H1 (cell line): ENCODE data around the gene HPCAL4. TPM values are rescaled to one million over a fixed set of nuclear protein-coding genes. Genes with fewer than 3 reads are reported as not detected.

Source experiments
- ASH2L ChIP-seq: fragments of 200-600, 300-600 bp; sonication (generic); IDR thresholded peaks from one replicate; pipeline ENCODE4 v1.7.1; 2017; ENCODE audit warnings: low read length
- ATF2 ChIP-seq: IDR thresholded peaks from 2 replicates; pipeline ENCODE4 v1.6.1; 2012; ENCODE audit warnings: low read length, inconsistent platforms
- ATF3 ChIP-seq: IDR thresholded peaks from 2 replicates; pipeline ENCODE4 v1.6.1; 2011; ENCODE audit warnings: low read depth, mild to moderate bottlenecking, low read length; ENCODE audit not compliant: insufficient read depth
- EGR1 ChIP-seq: IDR thresholded peaks from 2 replicates; pipeline ENCODE4 v1.6.1; 2011; ENCODE audit warnings: low read depth, low read length, borderline replicate concordance
- EZH2 ChIP-seq: fragments of 200-600 bp; sonication (generic); IDR thresholded peaks from 2 replicates; pipeline ENCODE4 v1.7.1; 2012; ENCODE audit warnings: low read depth, mild to moderate bottlenecking, moderate library complexity, low read length, inconsistent platforms; ENCODE audit not compliant: severe bottlenecking
- GABPA ChIP-seq: IDR thresholded peaks from 2 replicates; pipeline ENCODE4 v1.6.1; 2011; ENCODE audit warnings: mild to moderate bottlenecking, low read length, moderate library complexity, borderline replicate concordance; ENCODE audit not compliant: insufficient read depth
- NRF1 ChIP-seq: IDR thresholded peaks from 2 replicates; pipeline ENCODE4 v1.6.1; 2011; ENCODE audit warnings: mild to moderate bottlenecking, low read depth, low read length, improper control_type of control experiment
- POU5F1 ChIP-seq: IDR thresholded peaks from 2 replicates; pipeline ENCODE4 v1.6.1; 2011; ENCODE audit warnings: low read depth, mild to moderate bottlenecking, low read length, moderate library complexity
- RFX5 ChIP-seq: IDR thresholded peaks from 2 replicates; pipeline ENCODE4 v1.6.1; 2011; ENCODE audit warnings: low read depth, low read length, improper control_type of control experiment, borderline replicate concordance
- RNF2 ChIP-seq: fragments of 200-900, 300-1000 bp; sonication (generic); IDR thresholded peaks from 2 replicates; pipeline ENCODE4 v1.7.1; 2016; ENCODE audit warnings: borderline replicate concordance, low read depth, mild to moderate bottlenecking, antibody characterized with exemption, low read length; ENCODE audit not compliant: poor library complexity, severe bottlenecking; ENCODE audit errors: missing control alignments
- RXRA ChIP-seq: IDR thresholded peaks from 2 replicates; pipeline ENCODE4 v1.6.1; 2011; ENCODE audit warnings: low read depth, mild to moderate bottlenecking, low read length, moderate library complexity; ENCODE audit not compliant: insufficient read depth
- SIN3A ChIP-seq, 2 experiments: IDR thresholded peaks in 1 of 2; conservative IDR thresholded peaks in 1 of 2; 2 replicates each; pipeline ENCODE4 v1.6.1; 2011 to 2012; ENCODE audit warnings: low read length in 2 of 2, improper control_type of control experiment in 1 of 2, low read depth in 1 of 2, mild to moderate bottlenecking in 1 of 2
- TCF12 ChIP-seq: IDR thresholded peaks from 2 replicates; pipeline ENCODE4 v1.6.1; 2011; ENCODE audit warnings: low read depth, mild to moderate bottlenecking, low read length
- TEAD4 ChIP-seq: IDR thresholded peaks from 2 replicates; pipeline ENCODE4 v1.6.1; 2012; ENCODE audit warnings: low read depth, low read length, inconsistent platforms, mixed read lengths
- polyA plus RNA-seq, 7 experiments: library from polyadenylated mRNA; depleted of rRNA in 3 of 7; stranded (reverse) in 5 of 7; unstranded in 2 of 7; fragments of >200 nt in 5 of 7; fragments of 200-250 nt in 2 of 7; gene quantifications; 1 replicate in 5 of 7; 2 replicates in 1 of 7; 4 replicates in 1 of 7; pipeline versions ENCODE4 v1.2.1 to v1.2.3, GENCODE V29; 2011 to 2013; ENCODE audit warnings: missing spikeins in 2 of 7, mixed read lengths in 2 of 7
- total RNA-seq: library from RNA; stranded (reverse); fragmentation: NEBNext Ultra II Directional; extraction: Animal tissue kit (Norgen Biotek cat#: 25700); gene quantifications from 2 replicates; pipeline ENCODE4 v1.2.1, GENCODE V29; 2021
- TF ChIP-seq, protein P1 (sequence below), 3 experiments: IDR thresholded peaks; 1 replicate in 2 of 3; 2 replicates in 1 of 3; pipeline versions ENCODE4 v1.5.1 to v1.6.1; 2011; ENCODE audit warnings: low read length in 3 of 3, mild to moderate bottlenecking in 3 of 3, inconsistent platforms in 2 of 3, low read depth in 1 of 3, moderate library complexity in 1 of 3; ENCODE audit not compliant: insufficient read depth in 1 of 3; ENCODE audit errors: control extremely low read depth in 1 of 3
- TF ChIP-seq, protein P2 (sequence below): IDR thresholded peaks from 2 replicates; pipeline ENCODE4 v1.6.1; 2012; ENCODE audit warnings: inconsistent platforms

HPCAL4 gene
- total and polyA plus RNA-seq, 2 of the 8 experiments (the other 6 are each of a cell fraction or from before 2014, with no cell fraction given) = 0.54 to 0.74 TPM

DNA sequence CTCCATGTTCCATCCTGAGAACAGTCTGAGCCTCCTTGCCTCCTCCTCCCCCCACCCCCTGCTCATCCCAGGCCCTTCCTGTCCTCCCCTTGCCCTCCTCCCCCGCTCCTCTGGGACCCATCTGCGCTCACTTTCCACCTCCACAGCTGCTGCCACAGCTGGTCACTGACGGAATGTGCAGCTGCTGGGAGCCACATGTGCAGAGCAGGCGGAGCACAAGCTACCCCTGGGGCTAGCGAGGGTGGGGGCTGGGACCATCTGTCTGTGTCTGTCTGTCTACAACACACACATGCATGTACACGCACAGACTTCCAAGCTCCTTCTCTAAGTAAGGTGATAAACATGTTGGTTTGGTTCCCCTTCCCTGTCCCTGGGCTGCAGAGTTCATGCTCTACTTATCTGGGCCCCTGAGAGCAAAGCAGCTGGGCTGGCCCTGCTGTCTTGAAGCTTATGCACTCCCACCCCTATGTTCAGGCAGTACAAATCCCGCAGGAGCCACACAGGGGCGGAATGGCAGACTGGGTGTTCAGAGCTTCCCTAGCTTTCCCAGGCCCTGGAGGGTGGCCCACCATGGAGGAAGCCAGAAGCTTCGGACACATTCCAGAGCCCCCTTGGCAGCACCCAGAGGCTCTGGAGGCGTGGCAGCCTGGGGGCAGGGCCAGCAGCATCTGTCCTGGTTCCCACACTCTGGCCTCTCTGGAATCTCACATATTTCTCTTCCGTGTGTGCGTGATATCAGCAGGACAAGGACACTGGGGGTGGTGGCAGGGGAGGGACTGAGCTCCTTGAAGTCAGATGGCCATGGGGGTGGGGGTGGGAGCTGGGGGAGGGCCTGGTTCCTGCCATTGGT is 44.8 kb downstream of the HPCAL4 start (continued):
- TF ChIP-seq, protein P1, sequence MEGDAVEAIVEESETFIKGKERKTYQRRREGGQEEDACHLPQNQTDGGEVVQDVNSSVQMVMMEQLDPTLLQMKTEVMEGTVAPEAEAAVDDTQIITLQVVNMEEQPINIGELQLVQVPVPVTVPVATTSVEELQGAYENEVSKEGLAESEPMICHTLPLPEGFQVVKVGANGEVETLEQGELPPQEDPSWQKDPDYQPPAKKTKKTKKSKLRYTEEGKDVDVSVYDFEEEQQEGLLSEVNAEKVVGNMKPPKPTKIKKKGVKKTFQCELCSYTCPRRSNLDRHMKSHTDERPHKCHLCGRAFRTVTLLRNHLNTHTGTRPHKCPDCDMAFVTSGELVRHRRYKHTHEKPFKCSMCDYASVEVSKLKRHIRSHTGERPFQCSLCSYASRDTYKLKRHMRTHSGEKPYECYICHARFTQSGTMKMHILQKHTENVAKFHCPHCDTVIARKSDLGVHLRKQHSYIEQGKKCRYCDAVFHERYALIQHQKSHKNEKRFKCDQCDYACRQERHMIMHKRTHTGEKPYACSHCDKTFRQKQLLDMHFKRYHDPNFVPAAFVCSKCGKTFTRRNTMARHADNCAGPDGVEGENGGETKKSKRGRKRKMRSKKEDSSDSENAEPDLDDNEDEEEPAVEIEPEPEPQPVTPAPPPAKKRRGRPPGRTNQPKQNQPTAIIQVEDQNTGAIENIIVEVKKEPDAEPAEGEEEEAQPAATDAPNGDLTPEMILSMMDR (IDR thresholded peaks at IDR 0.05; ENCODE audit: control extremely low read depth in 1 of 3, insufficient read depth in 1 of 3, low read depth in 1 of 3, low read length in 3 of 3) = peak in 2 of 3 experiments; percentile 36 to 39; a peak in 3 of 4 replicates
- TF ChIP-seq ATF3 = no peak
- TF ChIP-seq, protein P2, sequence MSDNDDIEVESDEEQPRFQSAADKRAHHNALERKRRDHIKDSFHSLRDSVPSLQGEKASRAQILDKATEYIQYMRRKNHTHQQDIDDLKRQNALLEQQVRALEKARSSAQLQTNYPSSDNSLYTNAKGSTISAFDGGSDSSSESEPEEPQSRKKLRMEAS = peak; percentile 92
- peak; percentile 90 for TF ChIP-seq TCF12
- TF ChIP-seq NRF1 = no peak
- TF ChIP-seq RNF2 = no peak
- TF ChIP-seq POU5F1 = no peak
- no peak for TF ChIP-seq GABPA
- TF ChIP-seq RFX5 = no peak
- TF ChIP-seq ATF2 = no peak
- TF ChIP-seq TEAD4 = peak; percentile 66; the same call in 1 of the 2 replicates
- peak in 1 of 2 experiments; percentile 54; a peak in 1 of 4 replicates for TF ChIP-seq SIN3A (conservative IDR thresholded peaks at IDR 0.05 in 1 of 2, IDR thresholded peaks at IDR 0.05 in 1 of 2; ENCODE audit: low read depth in 1 of 2, low read length in 2 of 2)
- TF ChIP-seq ASH2L = peak; percentile 40
- TF ChIP-seq EGR1 = no peak
- no peak for TF ChIP-seq RXRA
- TF ChIP-seq EZH2 = no peak
- TF ChIP-seq, all 59 proteins: peak for 7
